GM12865 (cell line): Measurements from ENCODE around the gene UBTD1.

Experiments used
- DNase-seq: peaks from one replicate; pipeline ENCODE4 v3.0.0; 2010; ENCODE audit warnings: low read depth
- H3K4me3 ChIP-seq: 2 replicates; pipeline ENCODE4 v1.5.1; 2011; ENCODE audit warnings: mild to moderate bottlenecking, low read depth, low read length, control low read depth
- TF ChIP-seq, protein P1 (sequence below): IDR thresholded peaks from 2 replicates; pipeline ENCODE4 v1.5.1; 2011; ENCODE audit warnings: low read length, control low read depth, low read depth, inconsistent platforms; ENCODE audit not compliant: insufficient read depth; ENCODE audit errors: missing control alignments

Gene UBTD1

DNA sequence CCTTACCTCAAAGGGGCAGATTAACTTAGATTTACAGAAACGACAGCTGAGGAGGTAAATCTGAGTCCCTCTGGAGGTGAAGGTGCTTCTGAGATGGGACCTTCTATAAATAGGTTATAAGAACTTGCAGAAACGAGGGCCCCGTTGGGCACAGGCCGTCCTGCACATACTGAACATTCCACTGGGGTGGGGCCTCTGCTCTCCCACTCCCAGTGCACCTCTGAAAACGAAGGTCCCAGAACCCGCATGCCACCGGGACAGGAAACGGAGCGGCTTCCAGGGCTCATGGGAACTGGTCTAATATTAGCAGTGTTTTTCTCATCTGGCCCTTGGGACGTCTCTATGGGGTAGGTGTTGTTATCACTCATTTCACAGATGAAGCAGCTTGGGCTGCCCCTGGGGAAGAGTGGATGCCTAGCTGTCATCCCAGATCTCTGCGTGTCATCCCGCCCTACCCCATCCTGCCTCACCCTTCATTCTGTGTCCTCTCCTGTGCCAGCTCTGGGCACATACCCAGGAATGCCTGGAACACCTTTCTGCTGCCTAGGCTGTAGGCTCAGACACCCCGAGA is 110.4 kb downstream of the UBTD1 start:
- TF ChIP-seq, protein P1, sequence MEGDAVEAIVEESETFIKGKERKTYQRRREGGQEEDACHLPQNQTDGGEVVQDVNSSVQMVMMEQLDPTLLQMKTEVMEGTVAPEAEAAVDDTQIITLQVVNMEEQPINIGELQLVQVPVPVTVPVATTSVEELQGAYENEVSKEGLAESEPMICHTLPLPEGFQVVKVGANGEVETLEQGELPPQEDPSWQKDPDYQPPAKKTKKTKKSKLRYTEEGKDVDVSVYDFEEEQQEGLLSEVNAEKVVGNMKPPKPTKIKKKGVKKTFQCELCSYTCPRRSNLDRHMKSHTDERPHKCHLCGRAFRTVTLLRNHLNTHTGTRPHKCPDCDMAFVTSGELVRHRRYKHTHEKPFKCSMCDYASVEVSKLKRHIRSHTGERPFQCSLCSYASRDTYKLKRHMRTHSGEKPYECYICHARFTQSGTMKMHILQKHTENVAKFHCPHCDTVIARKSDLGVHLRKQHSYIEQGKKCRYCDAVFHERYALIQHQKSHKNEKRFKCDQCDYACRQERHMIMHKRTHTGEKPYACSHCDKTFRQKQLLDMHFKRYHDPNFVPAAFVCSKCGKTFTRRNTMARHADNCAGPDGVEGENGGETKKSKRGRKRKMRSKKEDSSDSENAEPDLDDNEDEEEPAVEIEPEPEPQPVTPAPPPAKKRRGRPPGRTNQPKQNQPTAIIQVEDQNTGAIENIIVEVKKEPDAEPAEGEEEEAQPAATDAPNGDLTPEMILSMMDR, result no peak
- no peak overlapping the region for H3K4me3 ChIP-seq
- DNase-seq, result no peak

DNA sequence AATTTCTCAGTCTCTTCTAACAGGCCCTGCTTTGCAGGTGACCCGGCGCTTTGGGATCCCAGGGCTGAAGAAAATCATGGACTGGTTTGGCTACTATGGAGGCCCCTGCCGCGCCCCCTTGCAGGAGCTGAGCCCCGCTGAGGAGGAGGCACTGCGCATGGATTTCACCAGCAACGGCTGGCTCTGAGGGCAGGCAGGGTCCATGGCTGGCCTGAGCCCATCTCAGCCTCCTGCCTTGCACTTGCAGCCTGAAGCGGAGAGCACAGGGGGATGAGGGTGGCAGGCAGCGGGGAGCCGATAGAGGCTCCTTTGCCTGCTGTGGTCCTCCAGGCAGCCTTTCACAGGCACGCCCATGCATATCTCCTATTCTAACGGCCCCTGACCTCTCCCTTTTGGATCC is 112.7 kb downstream of the UBTD1 start:
- TF ChIP-seq, protein P1, result no peak
- no peak for DNase-seq

DNA sequence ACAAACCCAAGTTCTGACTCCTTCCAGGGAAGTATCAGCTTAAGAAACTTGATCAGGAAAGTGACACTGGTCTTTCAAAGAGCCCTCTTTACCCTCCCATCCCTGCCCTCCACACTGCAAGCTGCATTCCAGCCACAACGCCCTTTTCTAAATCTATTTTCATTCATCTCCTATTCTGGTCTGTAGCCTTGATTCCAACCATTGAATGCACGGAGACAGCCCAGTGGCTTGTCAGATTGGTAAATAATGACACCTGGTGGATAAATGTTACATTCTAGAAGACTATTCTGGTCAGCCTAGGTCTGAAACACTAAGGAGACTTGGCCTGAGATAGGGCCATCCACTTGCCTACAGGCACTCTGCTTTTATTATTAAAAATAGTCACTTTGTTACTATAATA is 113.7 kb downstream of the UBTD1 start:
- DNase-seq, result peak; percentile 51
- no peak overlapping the region for H3K4me3 ChIP-seq
- TF ChIP-seq, protein P1, result no peak

More for the DNA sequence above, 112.7 kb downstream of the UBTD1 start:
- no peak overlapping the region for H3K4me3 ChIP-seq

DNA sequence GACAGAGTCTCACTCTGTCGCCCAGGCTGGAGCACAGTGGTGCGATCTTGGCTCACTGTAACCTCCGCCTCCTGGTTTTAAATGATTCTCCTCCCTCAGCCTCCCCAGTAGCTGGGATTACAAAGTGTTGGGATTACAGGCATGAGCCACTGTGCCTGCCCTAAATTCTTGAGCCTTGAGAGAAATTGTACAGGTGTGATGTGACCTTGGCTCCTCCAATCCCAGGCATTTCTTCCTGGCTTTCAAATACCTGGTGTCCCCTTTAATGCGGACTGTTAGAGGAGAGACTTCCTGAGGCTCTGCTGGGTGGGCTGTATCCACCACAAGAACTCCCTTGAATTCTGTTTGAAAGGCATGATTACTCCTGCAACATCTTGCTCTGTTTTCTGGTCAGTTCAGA is 119.6 kb downstream of the UBTD1 start:
- DNase-seq, result no peak
- TF ChIP-seq, protein P1, result no peak
- no peak overlapping the region for H3K4me3 ChIP-seq

DNA sequence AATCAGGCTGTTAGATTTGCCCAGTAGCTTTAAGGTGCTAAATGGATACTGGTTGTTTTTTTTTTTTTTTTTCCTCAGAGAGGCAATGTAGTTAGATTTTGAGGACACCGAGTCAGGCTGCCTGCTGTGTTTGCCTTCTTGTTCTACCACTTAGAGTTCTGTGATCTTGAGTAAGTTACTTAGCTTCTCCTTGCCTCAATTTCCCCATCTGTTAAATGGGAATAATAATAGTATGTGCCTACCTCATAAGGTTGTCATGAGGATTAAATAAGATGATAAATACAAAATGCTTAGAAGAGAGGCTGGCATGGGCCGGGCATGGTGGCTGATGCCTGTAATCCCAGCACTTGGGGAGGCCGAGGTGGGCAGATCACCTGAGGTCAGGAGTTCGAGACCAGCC is 120.0 kb downstream of the UBTD1 start:
- no peak for DNase-seq
- TF ChIP-seq, protein P1, result no peak
- no peak overlapping the region for H3K4me3 ChIP-seq
